DMS53 (cell line): ENCODE results near the gene PAWR.
"Not testable (repeated sequence)": the region's sequence is repeated elsewhere in the genome, so short reads cannot be mapped to it uniquely, and the experiment has no call there.

ENCODE experiments used
- DNase-seq: peaks from one replicate; lab custom pipeline; 2025; lab: John Stamatoyannopoulos, UW

Gene PAWR

DNA sequence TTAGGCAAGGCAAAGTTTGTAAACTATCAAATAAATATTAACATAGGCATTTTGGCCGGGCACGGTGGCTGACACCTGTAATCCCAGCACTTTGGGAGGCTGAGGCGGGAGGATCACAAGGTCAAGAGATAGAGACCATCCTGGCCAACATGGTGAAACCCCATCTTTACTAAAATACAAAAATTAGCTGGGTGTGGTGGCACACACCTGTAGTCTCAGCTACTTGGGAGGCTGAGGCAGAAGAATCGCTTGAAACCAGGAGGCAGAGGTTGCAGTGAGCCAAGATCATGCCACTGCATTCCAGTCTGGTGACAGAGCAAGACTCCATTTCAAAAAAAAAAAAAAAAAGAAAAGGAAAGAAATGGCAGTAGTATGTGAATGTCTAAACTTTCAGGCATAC is 43.9 kb downstream of the PAWR start:
- not testable (repeated sequence) for DNase-seq

DNA sequence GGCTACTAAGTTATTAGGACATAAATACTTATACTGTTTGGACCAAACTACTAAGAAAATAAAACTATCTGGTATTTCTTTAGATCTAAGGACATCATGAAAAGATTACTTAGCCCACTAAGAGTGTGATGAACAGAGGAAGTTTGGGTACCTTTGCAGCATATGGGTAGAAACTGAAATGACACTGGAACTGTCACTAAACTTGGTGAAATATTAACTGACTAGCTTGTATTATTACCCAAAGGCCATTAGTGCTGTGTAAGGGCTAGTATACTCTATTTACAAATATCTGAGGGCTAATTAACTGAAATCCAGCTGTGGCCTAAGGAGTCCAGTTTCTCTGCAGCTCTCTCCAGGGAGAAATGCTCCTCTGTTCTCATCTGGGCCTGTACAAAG is 45.5 kb downstream of the PAWR start:
- DNase-seq: peak; percentile 34

DNA sequence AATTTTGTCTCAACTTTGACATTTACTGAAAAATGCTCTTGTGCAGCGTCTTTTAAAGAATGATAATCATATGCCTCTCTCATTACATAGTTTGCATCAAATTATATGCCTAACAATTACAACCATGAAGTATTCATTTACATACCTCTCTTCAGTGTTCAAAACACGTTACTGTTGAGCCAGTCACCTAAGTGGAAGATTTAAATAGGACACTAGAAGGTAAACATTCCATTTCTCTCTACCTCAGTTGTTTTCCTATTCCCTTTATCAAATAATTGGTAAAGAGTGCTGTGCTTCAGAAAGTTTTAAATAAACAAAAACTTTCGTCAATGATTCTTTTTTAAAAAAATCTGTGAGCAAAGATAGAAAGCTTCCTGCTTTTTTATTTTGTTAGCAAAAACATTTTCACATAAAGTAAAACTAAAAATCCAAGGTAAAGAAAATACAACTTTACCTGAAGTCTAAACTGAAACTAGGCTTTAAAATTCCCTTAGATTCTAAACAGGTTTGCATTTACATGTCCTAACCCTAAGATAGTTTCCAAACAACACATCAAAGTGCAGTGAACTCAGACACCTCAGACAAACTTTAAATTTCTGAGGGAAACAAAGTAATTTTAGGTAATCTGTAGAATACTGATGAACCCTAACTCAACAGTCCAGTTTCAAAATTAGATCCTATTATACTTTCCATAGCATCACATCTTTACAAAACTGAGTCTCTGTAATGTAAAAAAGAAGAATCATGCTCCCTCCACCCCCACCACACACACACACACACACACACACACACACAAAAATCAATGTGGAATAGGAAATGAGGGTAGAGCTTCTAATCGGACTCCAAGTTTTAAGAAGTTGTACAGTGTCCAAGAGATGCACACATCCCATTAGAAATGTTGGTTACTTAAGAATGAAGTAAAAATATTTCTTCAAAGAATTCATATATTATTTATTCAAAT is 46.2 kb downstream of the PAWR start:
- DNase-seq: peak; percentile 34

DNA sequence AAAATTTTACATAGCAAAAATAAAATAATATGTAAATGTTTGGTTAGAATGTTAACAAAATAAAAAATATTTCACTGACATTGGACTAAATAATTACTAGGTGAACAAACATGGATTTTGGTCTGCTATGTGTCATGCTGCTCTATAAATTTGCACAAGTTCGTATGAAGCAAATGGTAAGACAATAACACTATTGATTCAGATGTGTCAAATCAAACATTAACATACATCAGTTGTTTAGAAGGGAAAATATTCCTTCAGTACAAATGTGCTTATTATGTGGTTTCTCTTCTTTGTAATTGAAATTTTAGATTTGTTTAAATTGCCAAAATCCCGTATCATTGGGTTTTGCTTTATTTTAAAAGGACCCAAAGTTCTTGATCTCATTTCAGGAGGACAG is 46.9 kb downstream of the PAWR start:
- DNase-seq: peak; percentile 82

DNA sequence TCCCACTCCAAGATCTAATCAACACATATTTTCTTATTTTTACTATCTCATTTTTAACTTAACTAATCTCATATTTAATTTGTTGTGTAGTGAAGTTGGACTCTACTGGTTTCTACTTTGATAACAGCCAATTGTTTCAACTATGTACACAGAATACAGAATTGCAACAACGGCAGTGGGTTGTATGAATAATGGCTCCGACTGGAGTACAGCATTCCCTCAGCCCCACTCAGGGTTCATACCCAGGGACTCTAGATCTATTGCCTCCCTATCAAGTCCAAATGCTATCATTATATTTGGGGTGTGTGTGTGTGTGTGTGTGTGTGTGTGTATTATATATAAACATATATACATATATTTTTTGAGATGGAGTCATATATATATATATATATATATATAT is 52.3 kb downstream of the PAWR start:
- no peak for DNase-seq

DNA sequence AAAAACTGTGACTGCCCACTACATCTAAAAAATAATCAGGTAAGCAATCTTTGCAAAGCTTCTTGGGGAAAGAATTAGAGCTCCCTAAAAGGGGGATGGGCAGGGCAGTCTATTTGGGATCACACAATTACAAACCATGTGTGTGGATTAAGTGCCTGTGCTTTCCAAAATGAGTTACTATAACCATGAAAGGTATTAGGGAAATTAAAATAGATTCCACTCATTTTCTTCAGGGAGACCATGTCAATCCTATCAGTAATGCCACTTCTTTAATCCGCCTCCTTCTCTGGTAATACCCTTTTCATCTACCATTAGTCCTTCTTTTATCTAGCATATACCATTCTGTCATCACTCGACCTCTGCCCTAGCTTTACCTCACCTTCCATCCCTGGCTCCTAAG is 53.7 kb downstream of the PAWR start:
- no peak for DNase-seq

DNA sequence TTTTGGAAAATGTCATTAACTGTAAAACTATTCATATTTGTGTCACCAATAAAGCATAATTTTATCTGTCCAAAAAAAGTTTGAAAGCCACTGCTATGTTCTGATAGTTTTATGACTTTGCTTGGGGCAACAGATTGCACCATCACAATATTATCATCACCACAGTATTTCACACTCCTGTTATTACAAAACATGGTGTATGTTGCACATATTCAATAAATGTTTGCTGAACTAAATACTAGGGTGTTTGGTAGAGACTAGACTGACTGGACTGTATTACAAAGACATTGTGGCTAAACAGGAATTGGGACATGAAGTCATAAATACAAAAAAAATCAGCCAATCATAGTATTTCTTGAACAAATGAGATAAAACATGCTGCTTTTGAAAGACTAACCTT is 55.1 kb downstream of the PAWR start:
- DNase-seq: no peak

DNA sequence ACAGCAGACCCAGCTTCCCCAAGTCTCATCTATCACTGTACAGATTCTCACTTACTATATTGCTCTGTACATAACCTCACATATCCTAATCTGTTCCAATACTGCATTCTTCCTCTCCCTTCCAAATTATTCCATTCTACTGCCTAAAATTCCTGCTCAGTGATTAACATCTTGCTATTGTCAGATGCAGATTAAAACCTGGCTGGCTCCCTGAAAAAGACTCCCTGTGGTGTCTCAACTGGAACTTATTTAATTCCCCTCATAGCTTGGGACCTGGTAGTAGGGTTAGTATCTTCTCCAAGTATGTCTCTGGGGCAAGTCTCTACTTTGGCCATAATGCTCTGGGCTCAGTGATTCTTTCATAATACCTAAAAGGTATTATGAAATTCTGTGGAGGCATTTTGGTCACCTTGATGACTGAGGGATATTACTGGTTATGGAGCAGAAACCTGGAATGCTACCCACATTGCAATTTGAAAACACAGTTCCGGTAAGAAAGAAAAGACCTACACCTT is 55.8 kb downstream of the PAWR start:
- no peak for DNase-seq

DNA sequence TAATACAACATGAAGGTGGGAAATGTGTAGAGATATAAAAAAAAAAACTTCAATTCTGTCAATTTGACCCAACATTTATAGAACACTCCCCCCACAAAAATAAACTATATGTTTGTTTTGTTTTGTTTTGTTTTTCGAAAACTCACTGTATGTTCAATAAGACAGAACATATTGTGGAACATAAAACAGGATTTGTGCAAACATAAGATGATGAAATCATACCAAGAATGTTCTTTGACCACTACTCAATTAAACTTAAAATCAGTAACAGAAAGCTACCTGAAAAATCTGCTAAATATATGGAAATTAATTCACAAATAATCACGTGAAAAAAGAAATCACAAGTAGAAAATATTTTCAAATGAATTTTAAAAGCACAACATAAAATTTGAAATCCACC is 61.2 kb downstream of the PAWR start:
- DNase-seq: no peak

DNA sequence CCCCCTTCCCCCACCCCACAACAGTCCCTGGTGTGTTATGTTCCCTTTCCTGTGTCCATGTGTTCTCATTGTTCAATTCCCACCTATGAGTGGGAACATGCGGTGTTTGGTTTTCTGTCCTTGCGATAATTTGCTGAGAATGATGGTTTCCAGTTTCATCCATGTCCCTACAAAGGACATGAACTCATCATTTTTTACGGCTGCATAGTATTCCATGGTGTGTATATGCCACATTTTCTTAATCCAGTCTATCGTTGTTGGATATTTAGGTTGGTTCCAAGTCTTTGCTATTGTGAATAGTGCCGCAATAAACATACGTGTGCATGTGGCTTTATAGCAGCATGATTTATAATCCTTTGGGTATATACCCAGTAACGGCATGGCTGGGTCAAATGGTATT is 64.0 kb downstream of the PAWR start:
- not testable (repeated sequence) for DNase-seq

DNA sequence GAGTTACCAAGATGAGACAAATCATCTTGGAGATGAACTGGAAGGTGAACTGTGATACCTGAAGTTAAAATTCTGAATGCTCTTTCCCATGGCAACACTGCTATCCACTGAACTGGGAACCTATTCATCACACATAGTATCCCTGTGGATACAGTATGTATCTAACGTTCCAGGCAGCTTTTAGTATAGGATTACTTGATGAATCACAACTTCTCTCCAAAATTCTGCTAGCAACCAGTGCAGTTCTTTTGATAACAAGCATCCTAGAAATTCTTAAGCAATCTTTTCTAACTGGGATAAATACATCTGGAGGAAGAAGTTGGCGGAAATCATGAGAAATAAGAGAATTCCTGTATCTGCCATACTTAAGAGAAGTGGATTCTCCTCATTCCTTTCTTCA is 66.4 kb downstream of the PAWR start:
- no peak for DNase-seq

DNA sequence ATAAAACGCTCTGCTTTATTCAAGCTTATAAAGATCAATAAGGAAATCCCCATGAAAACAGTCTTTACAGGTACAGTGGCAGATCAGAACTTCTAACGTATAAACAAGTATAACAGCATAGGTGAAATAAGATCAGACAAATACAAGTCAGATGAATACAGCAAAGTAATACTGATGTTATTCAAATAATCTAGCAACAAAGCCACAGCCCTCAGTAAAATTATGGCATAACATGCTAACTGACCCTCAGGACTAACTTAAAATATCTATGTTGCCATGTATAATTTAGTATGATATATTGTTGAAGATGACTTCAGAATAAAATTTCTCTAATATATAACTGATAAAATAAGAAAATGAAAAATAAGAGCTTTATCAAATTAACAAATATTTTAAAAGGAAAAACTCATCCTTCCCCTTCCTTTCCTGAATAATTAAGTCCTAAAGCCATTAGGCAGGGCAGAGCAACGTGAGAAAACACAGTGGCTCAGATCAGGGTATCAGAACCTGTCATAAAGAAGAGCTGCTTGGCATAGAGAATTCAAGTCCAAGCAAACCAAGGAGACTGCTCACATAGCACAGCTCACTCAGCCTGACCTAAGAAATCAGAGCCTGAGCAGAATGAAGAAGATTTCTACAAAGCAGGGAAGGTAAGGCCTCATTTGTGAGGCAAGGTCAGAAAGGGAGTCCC is 70.7 kb downstream of the PAWR start:
- DNase-seq: no peak

DNA sequence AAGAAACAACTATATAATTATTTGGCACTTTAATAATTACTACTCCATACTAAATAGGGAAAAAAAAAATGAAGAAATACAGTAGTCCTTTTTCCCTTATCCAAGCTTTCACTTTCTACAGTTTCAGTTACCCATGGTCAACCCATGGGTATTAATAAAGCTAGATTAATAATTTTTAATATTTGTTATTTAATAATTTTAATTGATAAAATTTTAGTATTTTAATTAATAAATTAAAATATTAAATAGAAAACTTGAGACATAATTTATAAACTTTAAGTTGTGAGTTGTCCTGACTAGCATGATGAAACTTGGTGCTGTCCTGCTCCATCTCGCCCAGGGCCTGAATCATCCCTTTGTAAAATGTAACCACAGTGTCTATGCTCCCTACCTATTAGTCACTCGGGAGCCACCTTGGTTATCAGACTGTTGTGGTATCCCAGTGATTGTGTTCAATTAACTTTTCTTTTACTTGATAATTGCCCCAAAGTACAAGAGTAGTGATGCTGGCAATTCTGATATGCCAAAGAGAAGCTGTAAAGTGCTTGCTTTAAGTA is 71.8 kb downstream of the PAWR start:
- no peak for DNase-seq

DNA sequence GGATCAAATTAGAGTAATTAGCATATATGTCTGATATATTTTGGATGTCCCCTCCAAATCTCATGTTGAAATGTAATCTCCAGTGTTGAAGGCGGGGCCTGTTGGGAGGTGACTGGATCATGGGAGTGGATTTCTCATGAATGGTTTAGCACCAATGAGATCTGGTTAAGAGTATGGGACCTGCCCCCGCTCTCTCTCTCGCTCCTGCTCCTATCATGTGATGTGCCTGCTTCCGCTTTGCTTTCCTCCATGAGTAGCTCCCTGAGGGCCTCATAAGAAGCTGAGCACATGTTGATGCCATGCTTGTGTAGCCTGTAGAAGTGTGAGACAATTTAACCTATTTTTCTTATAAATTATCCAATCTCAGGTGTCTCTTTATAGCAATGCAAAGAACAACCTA is 73.1 kb downstream of the PAWR start:
- no peak for DNase-seq

DNA sequence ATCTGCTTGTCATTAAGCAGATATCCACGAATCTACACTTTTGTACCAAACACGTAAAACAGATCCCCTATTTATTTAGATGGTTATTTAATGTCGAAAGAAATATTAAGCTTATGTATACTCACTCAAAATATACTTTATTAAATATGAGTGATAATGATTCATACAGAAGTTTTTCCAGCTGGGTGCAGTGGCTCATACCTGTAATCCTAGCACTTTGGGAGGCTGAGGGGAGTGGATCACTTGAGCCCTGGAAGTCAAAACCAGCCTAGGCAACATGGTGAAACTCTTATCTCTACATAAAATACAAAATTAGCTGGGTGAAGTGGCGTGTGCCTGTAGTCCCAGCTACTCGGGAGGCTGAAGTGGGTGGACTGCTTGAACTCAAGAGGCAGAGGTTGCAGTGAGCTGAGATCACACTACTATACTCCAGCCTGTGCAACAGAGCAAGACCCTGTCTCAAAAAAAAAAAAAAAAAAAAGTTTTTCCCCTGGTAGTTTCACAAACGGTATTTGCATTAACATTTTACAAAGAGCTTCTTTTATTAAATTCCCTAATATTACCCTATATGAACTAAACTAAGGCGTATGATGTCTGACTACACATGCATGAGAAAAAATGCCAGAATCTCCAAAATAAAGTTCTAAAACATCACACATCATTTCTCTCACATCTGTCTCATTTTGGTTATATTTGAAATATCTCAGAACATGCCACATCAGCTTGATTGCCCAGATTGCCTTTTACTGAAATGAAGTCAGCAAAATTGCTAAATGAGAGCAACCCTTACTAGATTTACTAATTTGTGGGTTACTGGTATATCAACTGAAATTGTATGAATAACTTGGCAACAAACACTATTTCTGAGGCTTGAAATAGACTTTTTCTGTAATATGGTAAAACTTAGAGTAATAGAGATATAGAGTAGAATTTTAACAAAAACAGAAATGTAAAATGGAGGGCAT is 74.9 kb downstream of the PAWR start:
- no peak for DNase-seq

DNA sequence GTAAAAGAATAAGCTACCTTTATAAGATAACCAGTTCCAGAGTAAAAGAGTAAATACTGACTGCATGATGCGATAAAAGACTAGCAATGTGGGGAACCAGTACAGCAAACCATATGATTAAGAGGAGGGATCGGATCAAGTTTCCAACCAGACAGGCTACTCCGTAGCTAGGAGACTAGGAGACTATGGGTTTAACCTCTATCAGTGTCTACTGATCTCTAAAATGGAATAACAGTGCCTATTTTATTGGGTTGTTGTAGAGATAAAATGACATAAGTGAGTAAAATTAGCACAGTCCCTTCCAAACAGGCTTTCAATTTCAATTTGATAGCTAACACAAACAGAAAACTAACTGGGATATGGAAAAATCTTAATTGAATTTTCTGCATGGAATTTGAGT is 76.0 kb downstream of the PAWR start:
- no peak for DNase-seq

DNA sequence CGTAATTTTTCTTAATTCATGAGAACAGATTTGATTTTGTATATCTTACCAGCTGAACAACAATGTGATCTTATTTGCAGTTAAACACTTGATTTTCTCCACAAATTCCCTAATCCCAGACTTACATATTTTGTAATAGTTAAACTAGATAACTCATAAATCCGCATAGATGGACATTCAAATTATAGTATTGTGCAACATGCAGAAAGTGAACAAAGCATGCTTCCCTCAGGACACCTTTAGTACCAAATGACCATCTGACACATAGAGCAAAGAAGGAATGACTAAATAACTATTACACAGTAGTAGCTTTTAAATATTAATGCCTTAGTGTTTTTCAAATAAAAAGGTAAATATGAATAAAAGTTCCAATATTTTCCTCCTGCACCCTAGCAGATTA is 88.9 kb downstream of the PAWR start:
- no peak for DNase-seq

DNA sequence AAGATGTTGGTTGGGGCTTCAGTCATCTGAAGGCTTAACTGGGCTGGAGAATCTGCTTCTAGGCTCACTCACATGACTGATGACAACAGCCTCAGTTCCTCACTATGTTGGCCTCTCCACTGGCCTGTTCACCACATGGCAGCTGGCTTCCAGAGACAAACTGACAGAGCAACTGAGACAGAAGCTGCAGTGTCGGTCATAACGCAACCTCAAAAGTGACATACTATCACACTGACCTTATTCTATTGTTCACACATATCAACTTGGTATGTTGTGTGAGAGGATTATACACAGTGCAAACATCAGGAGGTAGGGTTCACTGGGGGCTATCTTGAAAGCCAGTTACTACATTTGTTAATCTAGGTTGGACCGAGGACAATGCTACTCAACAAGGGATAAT is 92.9 kb downstream of the PAWR start:
- DNase-seq: no peak

DNA sequence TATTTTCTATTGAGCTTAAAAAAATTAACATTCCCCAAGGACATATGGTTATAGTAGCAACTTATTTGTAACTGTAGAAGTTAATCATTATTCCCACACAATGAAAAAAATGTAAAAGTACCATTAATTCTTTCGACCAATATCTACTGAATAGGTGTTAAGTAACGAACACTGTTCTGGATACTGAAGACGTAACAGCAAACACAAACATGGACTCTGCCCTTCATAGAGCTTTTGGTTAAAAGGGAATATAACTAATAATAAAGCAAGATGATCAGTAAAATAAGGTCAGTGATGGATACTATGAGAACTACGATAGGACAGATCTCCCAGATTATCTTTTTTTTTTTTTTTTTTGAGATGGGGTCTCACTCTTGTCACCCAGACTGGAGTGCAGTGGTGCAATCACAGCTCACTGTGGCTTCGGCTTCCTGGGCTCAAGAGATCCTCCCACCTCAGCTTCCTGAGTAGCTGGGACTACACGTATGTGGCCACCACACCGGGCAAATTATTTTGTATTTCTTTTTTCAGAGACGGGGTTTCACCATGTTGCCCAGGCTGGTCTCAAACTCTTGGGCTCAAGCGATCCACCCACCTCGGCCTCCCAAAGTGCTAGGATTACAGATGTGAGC is 93.9 kb downstream of the PAWR start:
- DNase-seq: no peak

DNA sequence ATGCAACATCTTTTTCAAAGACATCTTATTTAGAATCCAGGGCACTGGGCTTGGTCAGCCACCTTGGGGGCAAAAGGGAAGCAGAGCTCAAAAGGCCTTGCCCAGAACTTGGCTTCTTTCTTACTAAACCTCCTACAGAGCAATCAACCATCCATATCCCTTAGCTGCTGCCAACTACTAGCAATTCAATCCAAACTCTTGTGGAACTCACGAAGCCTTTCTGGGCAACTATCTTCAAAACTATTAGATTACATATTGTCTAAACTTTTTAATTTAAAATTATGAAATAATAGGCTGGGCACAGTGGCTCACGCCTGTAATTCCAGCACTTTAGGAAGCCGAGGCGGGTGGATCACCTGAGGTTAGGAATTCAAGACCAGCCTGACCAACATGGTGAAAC is 95.5 kb downstream of the PAWR start:
- DNase-seq: no peak

DNA sequence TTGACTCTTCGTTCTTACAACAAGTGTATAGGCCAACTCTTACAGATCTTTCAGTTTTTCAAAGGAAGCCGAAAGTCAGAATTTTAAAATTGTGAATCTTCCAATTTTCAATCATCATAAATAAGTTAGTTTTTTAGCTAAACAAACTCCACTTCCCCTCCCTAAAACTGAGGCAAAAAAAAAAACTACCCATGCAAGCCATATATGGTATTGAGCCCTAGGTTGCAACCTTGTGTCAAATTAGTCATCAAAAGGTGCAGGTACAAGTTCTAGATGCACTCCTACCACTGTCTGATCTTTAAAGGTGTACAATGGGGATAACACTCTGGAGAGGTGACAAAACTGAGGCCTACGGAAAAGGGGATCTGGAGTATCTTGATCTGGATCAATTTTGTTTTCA is 97.9 kb downstream of the PAWR start:
- no peak for DNase-seq
